Esophagus muscularis mucosa (tissue), 3 donors: ENCODE data around the gene PEX14.

ENCODE experiments used
- CTCF ChIP-seq, 3 experiments: fragments of 200-600 bp in 2 of 3; fragments of 450-650 bp in 1 of 3; sonication (generic) in 2 of 3; IDR thresholded peaks; one replicate each; pipeline ENCODE4 v1.5.1; 2017 to 2019; ENCODE audit warnings: antibody characterized with exemption in 3 of 3, mild to moderate bottlenecking in 2 of 3, moderate library complexity in 1 of 3
- POLR2A ChIP-seq: fragments of 450-650 bp; IDR thresholded peaks from one replicate; pipeline ENCODE4 v1.6.1; 2017; ENCODE audit warnings: antibody characterized with exemption, moderate library complexity, mild to moderate bottlenecking, low read depth

GRCh38 chr1:10480614-10481013, 5.9 kb downstream of the PEX14 start:
- TF ChIP-seq POLR2A (no peak), CTCF (IDR thresholded peaks at IDR 0.05) (no peak)
